SJSA1 (cell line): ENCODE data around the gene PGP. TPM values are rescaled to one million over a fixed set of nuclear protein-coding genes. Genes with fewer than 3 reads are reported as not detected.
"Not testable (repeated sequence)": the region's sequence is repeated elsewhere in the genome, so short reads cannot be mapped to it uniquely, and the experiment has no call there.

Experiments
- DNase-seq, 2 experiments: peaks; one replicate each; pipeline ENCODE4 v3.0.0-alpha.2; 2015 to 2020; ENCODE audit warnings: low spot score in 2 of 2, low read depth in 1 of 2
- H3K27ac ChIP-seq: fragments of 250-450 bp; sonication (Bioruptor Pico); 2 replicates; pipeline ENCODE4 v1.5.1; 2020; ENCODE audit warnings: mild to moderate bottlenecking, moderate library complexity
- H3K27me3 ChIP-seq: fragments of 250-450 bp; sonication (Bioruptor Pico); replicated peaks from 2 replicates; pipeline ENCODE4 v1.5.1; 2020; ENCODE audit warnings: mild to moderate bottlenecking, moderate library complexity
- H3K36me3 ChIP-seq: fragments of 250-450 bp; sonication (Bioruptor Pico); 2 replicates; pipeline ENCODE4 v1.5.1; 2020; ENCODE audit warnings: mild to moderate bottlenecking
- H3K4me1 ChIP-seq: fragments of 250-450 bp; sonication (Bioruptor Pico); replicated peaks from 2 replicates; pipeline ENCODE4 v1.6.1; 2021; ENCODE audit warnings: mild to moderate bottlenecking
- H3K4me3 ChIP-seq: fragments of 250-450 bp; sonication (Bioruptor Pico); 2 replicates; pipeline ENCODE4 v1.5.1; 2020; ENCODE audit warnings: mild to moderate bottlenecking
- H3K9me3 ChIP-seq: fragments of 250-450 bp; sonication (Bioruptor Pico); replicated peaks from 2 replicates; pipeline ENCODE4 v1.5.1; 2020; ENCODE audit warnings: mild to moderate bottlenecking
- total RNA-seq: library from RNA; depleted of rRNA; stranded (reverse); fragments of >200 nt; shearing (Covaris generic); gene quantifications from 2 replicates; pipeline ENCODE4 v1.2.3, GENCODE V29; 2014; rRNA removed

The PGP gene, protein sequence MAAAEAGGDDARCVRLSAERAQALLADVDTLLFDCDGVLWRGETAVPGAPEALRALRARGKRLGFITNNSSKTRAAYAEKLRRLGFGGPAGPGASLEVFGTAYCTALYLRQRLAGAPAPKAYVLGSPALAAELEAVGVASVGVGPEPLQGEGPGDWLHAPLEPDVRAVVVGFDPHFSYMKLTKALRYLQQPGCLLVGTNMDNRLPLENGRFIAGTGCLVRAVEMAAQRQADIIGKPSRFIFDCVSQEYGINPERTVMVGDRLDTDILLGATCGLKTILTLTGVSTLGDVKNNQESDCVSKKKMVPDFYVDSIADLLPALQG
- total RNA-seq: 37.8 and 47.1 TPM in 2 replicates

- peaks cover 36% of the 10 kb centered on the region for H3K36me3 ChIP-seq
- peak within 1 kb of the TSS; percentile 60 for H3K27ac ChIP-seq
- no peaks in the 10 kb centered on the region for H3K27me3 ChIP-seq
- peak within 1 kb of the TSS; percentile 99 for H3K4me3 ChIP-seq
- peaks cover 17% of the 10 kb centered on the region for H3K4me1 ChIP-seq
- DNase-seq: peak in 1 of 2 experiments; percentile 99
- H3K9me3 ChIP-seq: peaks cover 3% of the 10 kb centered on the region
Measured at GRCh38 chr16:2214719-2214968, at the start of gene PGP. TSS of gene PGP (minus strand) at chr16:2214840. CDS start at chr16:2214777, 63 bp downstream.

GRCh38 chr16:2263026-2263425 is 48.4 kb upstream of the PGP start:
- H3K4me3 ChIP-seq, DNase-seq, H3K27ac ChIP-seq, H3K27me3 ChIP-seq, H3K9me3 ChIP-seq, H3K4me1 ChIP-seq: not testable (repeated sequence)
- H3K36me3 ChIP-seq: peaks cover 91% of the 10 kb centered on the region

DNA sequence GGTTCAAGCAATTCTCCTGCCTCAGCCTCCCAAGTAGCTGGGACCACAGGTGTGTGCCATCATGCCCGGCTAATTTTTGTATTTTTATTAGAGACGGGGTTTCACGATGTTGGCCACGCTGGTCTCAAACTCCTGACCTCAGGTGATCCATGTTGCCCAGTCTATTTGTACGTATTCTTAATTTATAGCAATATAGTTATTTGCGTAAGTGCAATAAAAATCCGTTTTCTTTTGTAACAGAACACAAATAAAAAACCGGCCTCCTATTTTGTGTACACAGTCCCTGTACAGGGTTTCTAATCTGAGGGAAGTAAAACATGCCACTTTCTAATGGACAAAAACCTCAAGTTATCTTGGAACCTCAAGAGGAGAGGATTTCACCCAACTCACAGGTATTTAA is 45.6 kb upstream of the PGP start:
- H3K36me3 ChIP-seq: peaks cover 100% of the 10 kb centered on the region
- no peaks in the 10 kb centered on the region for H3K27me3 ChIP-seq
- H3K9me3 ChIP-seq: no peaks in the 10 kb centered on the region
- no peak overlapping the region for H3K27ac ChIP-seq
- H3K4me1 ChIP-seq: no peaks in the 10 kb centered on the region
- no peak overlapping the region for H3K4me3 ChIP-seq
- DNase-seq: no peak

GRCh38 chr16:2258530-2258929 is 43.9 kb upstream of the PGP start:
- H3K27ac ChIP-seq, H3K9me3 ChIP-seq, DNase-seq, H3K4me3 ChIP-seq, H3K4me1 ChIP-seq, H3K27me3 ChIP-seq: not testable (repeated sequence)
- H3K36me3 ChIP-seq: peaks cover 100% of the 10 kb centered on the region

- no peaks in the 10 kb centered on the region for H3K9me3 ChIP-seq
- no peak for DNase-seq
- no peaks in the 10 kb centered on the region for H3K27me3 ChIP-seq
- no peaks in the 10 kb centered on the region; the same call in 1 of the 2 replicates for H3K4me1 ChIP-seq
- peaks cover 98% of the 10 kb centered on the region for H3K36me3 ChIP-seq
- H3K27ac ChIP-seq: no peak overlapping the region
- no peak overlapping the region for H3K4me3 ChIP-seq
Measured at GRCh38 chr16:2257726-2258125, 43.1 kb upstream of the PGP start.

DNA sequence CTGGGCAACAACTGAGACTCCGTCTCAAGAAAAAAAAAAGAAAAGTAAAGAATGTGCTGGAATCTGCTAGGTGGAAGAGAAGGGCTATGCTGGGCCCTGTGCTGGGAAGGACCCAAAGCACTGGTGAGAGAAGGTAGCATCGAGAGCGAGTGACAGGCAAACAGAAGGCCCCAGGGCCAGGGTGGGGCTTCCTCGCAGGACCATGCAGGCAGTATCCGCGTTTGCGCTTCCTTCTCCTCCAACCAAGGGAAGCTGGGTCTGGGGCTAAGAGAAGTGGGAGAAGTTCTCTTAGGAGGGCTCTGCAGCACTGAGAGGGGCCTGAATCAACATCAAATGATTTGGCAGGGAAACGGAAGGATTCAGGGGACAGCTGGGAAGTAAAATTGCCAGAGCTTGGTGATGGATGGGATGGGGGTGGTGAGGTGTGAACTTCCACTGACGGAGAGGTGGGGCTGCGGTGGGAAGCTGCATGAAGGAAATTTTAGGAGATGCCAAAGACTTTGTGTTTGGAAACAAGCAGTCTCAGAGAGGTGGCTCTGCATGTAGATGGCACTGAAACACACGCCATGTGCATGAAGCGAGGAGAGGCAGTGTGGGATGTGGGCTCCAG is 42.0 kb upstream of the PGP start:
- no peaks in the 10 kb centered on the region for H3K27me3 ChIP-seq
- H3K4me1 ChIP-seq: peaks cover 8% of the 10 kb centered on the region
- H3K4me3 ChIP-seq: no peak overlapping the region
- peaks cover 98% of the 10 kb centered on the region for H3K36me3 ChIP-seq
- DNase-seq: no peak
- H3K9me3 ChIP-seq: no peaks in the 10 kb centered on the region
- H3K27ac ChIP-seq: no peak overlapping the region

DNA sequence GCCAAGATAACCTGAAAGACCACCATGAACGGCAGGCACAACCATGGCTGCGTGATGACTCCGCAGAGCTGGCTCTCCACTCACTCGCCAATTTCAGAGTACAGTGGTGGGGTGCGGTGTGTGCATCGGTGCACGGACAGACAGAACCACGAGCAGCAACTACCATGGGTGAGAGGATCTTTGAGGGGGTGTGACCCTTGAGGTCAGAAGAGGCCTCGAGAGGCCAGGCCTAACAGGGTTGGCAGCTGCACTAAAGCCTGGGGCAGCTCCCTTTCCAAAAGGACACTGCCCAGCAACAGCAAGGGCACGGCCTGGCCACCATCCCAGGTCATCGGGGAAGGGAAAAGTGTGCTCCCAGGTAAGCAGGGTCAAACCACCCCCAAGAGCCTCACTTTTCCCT is 38.7 kb upstream of the PGP start:
- Histone ChIP-seq H3K36me3 (peaks cover 77% of the 10 kb centered on the region), H3K27me3 (no peaks in the 10 kb centered on the region), H3K4me3 (no peak overlapping the region), H3K9me3 (no peaks in the 10 kb centered on the region), H3K27ac (no peak overlapping the region), H3K4me1 (peaks cover 13% of the 10 kb centered on the region)
- no peak for DNase-seq

GRCh38 chr16:2252806-2253148 is 38.1 kb upstream of the PGP start:
- DNase-seq: no peak
- Histone ChIP-seq H3K27ac (no peak overlapping the region), H3K36me3 (peaks cover 76% of the 10 kb centered on the region), H3K4me1 (peaks cover 13% of the 10 kb centered on the region), H3K4me3 (no peak overlapping the region), H3K9me3 (no peaks in the 10 kb centered on the region), H3K27me3 (no peaks in the 10 kb centered on the region)

- Histone ChIP-seq H3K27ac (peak within 1 kb of the TSS; percentile 31), H3K4me3 (peak within 1 kb of the TSS; percentile 76), H3K27me3 (no peaks in the 10 kb centered on the region), H3K4me1 (peaks cover 13% of the 10 kb centered on the region), H3K36me3 (peaks cover 73% of the 10 kb centered on the region), H3K9me3 (no peaks in the 10 kb centered on the region)
- DNase-seq: peak; percentile 97 to 98
Measured at GRCh38 chr16:2251296-2252111, 36.9 kb upstream of the PGP start, which contains the start of gene ECI1. TSS of gene ECI1 (minus strand) at chr16:2251587. CDS start at chr16:2251566, 21 bp downstream.

DNA sequence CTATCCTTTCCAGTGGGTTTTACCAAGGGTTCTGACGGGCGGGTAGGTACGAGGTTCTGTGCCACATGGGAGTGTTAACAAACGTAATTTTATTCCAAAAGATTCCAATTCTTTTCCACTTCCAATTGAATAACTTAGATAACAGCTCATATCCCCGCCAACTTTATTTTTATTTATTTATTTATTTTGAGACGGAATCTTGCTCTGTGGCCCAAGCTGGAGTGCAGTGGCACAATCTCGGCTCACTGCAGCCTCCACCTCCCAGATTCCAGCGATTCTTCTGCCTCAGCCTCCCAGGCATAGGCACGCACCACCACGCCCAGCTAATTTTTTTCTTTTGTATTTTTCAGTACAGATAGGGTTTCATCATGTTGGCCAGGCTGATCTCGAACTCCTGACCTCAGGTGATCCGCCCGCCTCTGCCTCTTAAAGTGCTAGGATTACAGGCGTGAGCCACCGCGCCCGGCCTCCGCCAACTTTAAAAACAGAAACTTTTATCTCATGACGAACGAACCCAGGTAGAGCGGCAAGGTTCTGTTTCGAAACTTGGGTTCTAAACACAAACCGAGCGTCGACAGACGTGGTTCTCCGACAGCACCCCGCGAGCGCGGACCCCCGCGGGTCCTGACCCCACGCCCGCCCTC is 36.1 kb upstream of the PGP start:
- Histone ChIP-seq H3K36me3 (peaks cover 73% of the 10 kb centered on the region), H3K4me1 (peaks cover 13% of the 10 kb centered on the region), H3K27ac (peak overlapping the region; percentile 31), H3K9me3 (no peaks in the 10 kb centered on the region), H3K4me3 (peak overlapping the region; percentile 76), H3K27me3 (no peaks in the 10 kb centered on the region)
- DNase-seq: peak; percentile 38 to 47

DNA sequence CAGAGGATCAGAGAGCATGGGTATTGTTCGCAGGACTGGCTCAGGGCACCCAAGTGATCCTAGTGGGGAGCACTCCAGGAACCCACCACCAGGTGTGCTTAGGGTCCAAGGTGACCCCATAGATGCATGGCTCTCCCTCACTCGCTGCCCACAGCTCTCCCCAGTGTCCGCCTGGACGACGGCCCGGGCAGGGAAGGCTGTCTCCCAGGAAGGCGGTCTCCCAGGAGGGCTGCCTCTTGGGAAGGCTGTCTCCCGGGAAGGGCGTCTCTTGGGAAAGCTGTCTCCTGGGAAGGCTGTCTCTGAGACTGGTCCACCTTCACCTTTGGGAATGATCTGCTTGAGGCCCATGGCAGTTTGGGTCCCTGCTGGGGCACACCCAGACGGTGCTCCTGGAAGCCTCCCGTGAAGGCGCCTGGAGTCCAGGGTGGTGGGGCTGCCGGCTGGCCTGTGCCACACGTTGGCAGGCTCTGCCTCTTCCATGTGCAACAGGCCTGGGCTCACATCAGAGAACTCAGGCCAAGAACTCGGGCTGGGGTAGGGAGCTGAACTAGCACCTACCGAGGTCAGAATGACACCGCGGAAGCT is 31.8 kb upstream of the PGP start:
- Histone ChIP-seq H3K4me1 (peaks cover 4% of the 10 kb centered on the region), H3K4me3 (no peak overlapping the region), H3K27me3 (no peaks in the 10 kb centered on the region), H3K36me3 (peaks cover 76% of the 10 kb centered on the region), H3K27ac (no peak overlapping the region), H3K9me3 (no peaks in the 10 kb centered on the region)
- DNase-seq: no peak

DNA sequence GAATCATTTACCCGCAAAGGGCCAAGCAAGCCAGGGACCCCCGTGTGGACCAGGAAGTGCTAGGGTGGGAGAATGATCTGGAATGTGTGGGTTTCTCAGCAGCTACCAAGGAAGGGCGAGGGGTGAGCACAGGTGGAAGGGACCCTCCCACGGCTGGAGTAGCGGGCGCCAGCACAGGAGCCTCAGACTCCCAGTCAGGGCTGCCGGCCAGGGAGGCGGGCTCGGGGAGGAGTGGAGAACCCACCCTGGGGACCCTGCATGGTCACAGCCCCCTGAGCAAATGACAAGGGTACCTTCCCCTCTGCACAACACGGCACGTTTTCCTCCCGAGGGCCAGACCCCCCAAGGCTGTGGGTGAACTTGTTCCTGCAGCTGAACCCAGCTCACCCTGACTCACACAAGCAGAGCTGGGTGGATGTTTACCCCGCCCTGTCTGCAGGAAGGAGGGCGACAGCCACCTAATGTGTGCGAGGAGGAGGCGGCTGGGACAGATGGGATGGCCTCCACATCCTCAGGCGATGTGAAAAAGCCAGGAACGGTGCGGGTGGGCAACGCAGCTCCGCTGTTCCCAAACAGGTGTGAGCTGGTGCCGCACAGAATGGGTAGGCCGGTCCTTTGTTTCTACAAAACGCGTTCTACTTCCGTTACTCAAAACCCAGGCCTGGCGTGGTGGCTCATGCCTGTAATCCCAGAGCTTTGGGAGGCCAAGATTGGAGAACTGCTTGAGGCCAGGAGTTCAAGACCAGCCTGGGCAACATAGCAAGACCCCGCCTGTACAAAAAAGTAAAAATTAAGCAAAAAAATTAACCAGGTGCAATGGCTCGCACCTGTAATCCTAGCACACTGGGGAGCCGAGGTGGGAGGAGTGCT is 30.5 kb upstream of the PGP start:
- Histone ChIP-seq H3K4me3 (no peak overlapping the region), H3K4me1 (peaks cover under 1% of the 10 kb centered on the region), H3K27me3 (no peaks in the 10 kb centered on the region), H3K36me3 (peaks cover 76% of the 10 kb centered on the region), H3K27ac (no peak overlapping the region), H3K9me3 (no peaks in the 10 kb centered on the region)
- DNase-seq: no peak

DNA sequence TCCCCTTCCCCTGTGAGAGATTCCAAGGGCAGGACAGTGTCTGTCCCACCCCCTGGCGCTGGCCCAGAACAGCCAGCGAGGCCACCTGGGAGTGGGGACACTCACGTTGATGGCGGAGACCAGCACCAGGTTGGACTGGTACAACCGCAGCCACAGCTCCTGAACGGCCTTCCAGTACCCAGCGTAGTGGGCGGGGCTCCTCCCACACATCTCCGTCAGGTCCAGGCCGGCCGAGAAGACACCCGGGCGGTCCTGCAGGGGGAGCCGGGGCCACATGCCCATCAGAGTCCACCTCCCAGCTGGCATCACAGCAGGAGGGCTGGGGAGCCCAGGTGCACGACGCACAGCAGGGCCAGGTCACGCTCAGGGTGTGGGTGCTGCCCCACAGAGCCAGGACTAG is 29.7 kb upstream of the PGP start:
- H3K9me3 ChIP-seq: no peaks in the 10 kb centered on the region
- peaks cover 81% of the 10 kb centered on the region for H3K36me3 ChIP-seq
- H3K27ac ChIP-seq: no peak overlapping the region
- no peaks in the 10 kb centered on the region for H3K4me1 ChIP-seq
- peak in 1 of 2 experiments; percentile 54 for DNase-seq
- no peak overlapping the region for H3K4me3 ChIP-seq
- H3K27me3 ChIP-seq: no peaks in the 10 kb centered on the region
